Measurements from ENCODE around the gene LILRA5. TPM values are rescaled to one million over a fixed set of nuclear protein-coding genes. Genes with fewer than 3 reads are reported as not detected.

LILRA5 gene
- total and polyA plus RNA-seq, 2 of the 8 experiments (the other 6 are each of a cell fraction or from before 2014, with no cell fraction given) = not detected

- no peaks in the 10 kb centered on the region for H3K23me2 ChIP-seq (ENCODE audit: low read depth, low read length)
- no peak overlapping the region for H3K4me3 ChIP-seq (ENCODE audit: extremely low read depth in 1 of 4, insufficient read depth in 2 of 4, low read depth in 3 of 4, low read length in 4 of 4)
- H3K9ac ChIP-seq (replicated peaks in 1 of 4; ENCODE audit: extremely low read depth in 1 of 4, low read depth in 3 of 4, low read length in 3 of 4) = no peak overlapping the region
- H3K27me3 ChIP-seq (replicated peaks in 1 of 4; ENCODE audit: control insufficient read depth in 3 of 4, extremely low read depth in 1 of 4, insufficient read depth in 3 of 4, low read length in 3 of 4) = no peaks in the 10 kb centered on the region
- H2AFZ ChIP-seq (ENCODE audit: low read length) = no peak overlapping the region
- FAIRE-seq (no peak), DNase-seq (ENCODE audit: low read depth in 1 of 2, low spot score in 2 of 2) (no peak)
- ChIA-PET POLR2A (ENCODE audit: partially characterized antibody) (interaction anchor here (0.6 to 2.5 kb wide), 3 partner anchors 35 to 156 kb away, joined by 3 to 11 read pairs (median 3); partner anchors contain the start of gene RPS9), CTCF (ENCODE audit: partially characterized antibody) (interaction anchor here (0.7 to 5.2 kb wide), 13 partner anchors 9 to 186 kb away, joined by 3 to 57 read pairs (median 4); partner anchors contain the start of gene LAIR1)
- 92% methylated on average over 12 of the region's 12 CpGs; no CpG with 5 or more reads in 1 of the 2 experiments for WGBS, 2 experiments (ENCODE audit: extremely low coverage in 1 of 2, insufficient coverage in 1 of 2, insufficient read length in 1 of 2, insufficient replicate concordance in 2 of 2, low coverage in 1 of 2, low lambda C conversion rate in 2 of 2, missing lambda C conversion rate in 1 of 2)
- H4K8ac ChIP-seq (ENCODE audit: extremely low read depth, insufficient read depth, low read length) = no peak overlapping the region
- H4K91ac ChIP-seq (replicated peaks; ENCODE audit: insufficient read length, low read length) = no peak overlapping the region
- H3K9me3 ChIP-seq (ENCODE audit: insufficient read depth in 2 of 2, low read depth in 1 of 2, low read length in 1 of 2) = no peaks in the 10 kb centered on the region
- H2BK12ac ChIP-seq (ENCODE audit: low read depth, low read length) = no peak overlapping the region
- H2AK5ac ChIP-seq (ENCODE audit: low read depth, low read length) = no peak overlapping the region
- H4K5ac ChIP-seq (ENCODE audit: insufficient read length, low read depth, low read length) = no peak overlapping the region
- H3K56ac ChIP-seq (replicated peaks; ENCODE audit: insufficient read length, low read depth, low read length) = no peak overlapping the region
- H4K20me1 ChIP-seq (replicated peaks in 1 of 2; ENCODE audit: control insufficient read depth in 1 of 2, insufficient read depth in 2 of 2, low read length in 2 of 2) = no peaks in the 10 kb centered on the region
- no peak overlapping the region for H3K18ac ChIP-seq (ENCODE audit: extremely low read depth, low read length)
- H3K23ac ChIP-seq (ENCODE audit: insufficient read length) = no peak overlapping the region
- H3K79me2 ChIP-seq (ENCODE audit: control insufficient read depth in 1 of 2, insufficient read depth in 2 of 2, low read length in 2 of 2) = no peaks in the 10 kb centered on the region
- no peak overlapping the region for H3K4me2 ChIP-seq (ENCODE audit: insufficient read depth in 1 of 2, low read depth in 2 of 2, low read length in 2 of 2)
- no peak overlapping the region for H2BK5ac ChIP-seq (ENCODE audit: low read depth, low read length)
- H3K4me1 ChIP-seq (replicated peaks in 1 of 4; ENCODE audit: control insufficient read depth in 3 of 4, insufficient read depth in 4 of 4, low read length in 3 of 4) = no peaks in the 10 kb centered on the region
- H3K27ac ChIP-seq (ENCODE audit: low read depth, low read length) = no peak overlapping the region
- H3K36me3 ChIP-seq (ENCODE audit: control insufficient read depth in 2 of 4, insufficient read depth in 4 of 4, low read length in 3 of 4) = no peaks in the 10 kb centered on the region
- H3K14ac ChIP-seq (ENCODE audit: insufficient read length) = no peak overlapping the region
- H2BK15ac ChIP-seq (ENCODE audit: low read length) = no peak overlapping the region
- no peaks in the 10 kb centered on the region for H3K79me1 ChIP-seq (ENCODE audit: low read depth, low read length)
- no peak overlapping the region for H2BK120ac ChIP-seq (replicated peaks; ENCODE audit: low read depth, low read length)
- no peak overlapping the region for H3K4ac ChIP-seq (replicated peaks; ENCODE audit: insufficient read length, low read depth, low read length)
- no peak overlapping the region for H2BK20ac ChIP-seq (ENCODE audit: low read length)
- TF ChIP-seq TCF12 (IDR thresholded peaks at IDR 0.05; ENCODE audit: low read depth, low read length) (no peak), TEAD4 (IDR thresholded peaks at IDR 0.05; ENCODE audit: low read depth, low read length) (no peak), CHD1 (IDR thresholded peaks at IDR 0.05; ENCODE audit: low read depth, low read length) (no peak), SUZ12 (IDR thresholded peaks at IDR 0.05; ENCODE audit: low read length) (no peak), HDAC2 (IDR thresholded peaks at IDR 0.05; ENCODE audit: borderline replicate concordance in 1 of 2, low read depth in 2 of 2, low read length in 2 of 2) (no peak), RXRA (IDR thresholded peaks at IDR 0.05; ENCODE audit: insufficient read depth, low read depth, low read length) (no peak), HDAC6 (IDR thresholded peaks at IDR 0.05; ENCODE audit: low read depth, low read length) (no peak), ZNF274 (IDR thresholded peaks at IDR 0.05; ENCODE audit: borderline replicate concordance, extremely low read depth, low read length) (no peak), POU5F1 (IDR thresholded peaks at IDR 0.05; ENCODE audit: low read depth, low read length) (no peak), POLR2AphosphoS5 (IDR thresholded peaks at IDR 0.05; ENCODE audit: low read depth, low read length) (no peak), SP4 (IDR thresholded peaks at IDR 0.05; ENCODE audit: low read length) (no peak)
These were observed 43.6 kb upstream of the LILRA5 start for GRCh38 chr19:54356444-54357056.

Data from H1 (cell line).